Ovary (tissue), 9 donors: ENCODE measurements around the gene ACSM3. TPM values are rescaled to one million over a fixed set of nuclear protein-coding genes. Genes with fewer than 3 reads are reported as not detected.

Experiments
- DNase-seq, 5 donors: peaks; one replicate each; pipeline ENCODE4 v3.0.0-alpha.2; 2019 to 2020
- H3K27ac ChIP-seq, 2 donors: fragments of 200-600 bp; one replicate each; pipeline versions ENCODE4 v1.5.1 to v1.8.0; 2019 to 2022
- H3K27me3 ChIP-seq: fragments of 200-600 bp; one replicate; pipeline ENCODE4 v1.8.0; 2022
- H3K36me3 ChIP-seq: fragments of 200-600 bp; sonication (generic); one replicate; pipeline ENCODE4 v1.5.1; 2019
- H3K4me1 ChIP-seq: one replicate; pipeline ENCODE4 v1.8.1; 2013; ENCODE audit warnings: mild to moderate bottlenecking, moderate library complexity; ENCODE audit not compliant: insufficient read depth
- H3K4me3 ChIP-seq: fragments of 200-600 bp; sonication (generic); one replicate; pipeline ENCODE4 v1.5.1; 2017
- H3K9me3 ChIP-seq, 2 donors: fragments of 200-600 bp in 1 of 2; sonication (generic) in 1 of 2; one replicate each; pipeline versions ENCODE4 v1.5.1 to v1.8.1; 2013 to 2019; ENCODE audit warnings: mild to moderate bottlenecking in 1 of 2, moderate library complexity in 1 of 2
- CTCF ChIP-seq, 3 donors: fragments of 450-650 bp in 2 of 3; fragments of 200-600 bp in 1 of 3; IDR thresholded peaks; one replicate each; pipeline versions ENCODE4 v1.5.1 to v1.8.0; 2016 to 2022; ENCODE audit warnings: antibody characterized with exemption in 3 of 3, mild to moderate bottlenecking in 1 of 3
- EP300 ChIP-seq: sonication (generic); formaldehyde crosslinking; IDR thresholded peaks from one replicate; pipeline ENCODE4 v1.6.1; 2017; ENCODE audit warnings: antibody characterized with exemption
- POLR2A ChIP-seq: fragments of 450-650 bp; IDR thresholded peaks from one replicate; pipeline ENCODE4 v1.6.1; 2017; ENCODE audit warnings: antibody characterized with exemption, mild to moderate bottlenecking, moderate library complexity
- WGBS, 3 donors: extraction: QIAGEN DNeasy Blood & Tissue Kit in 1 of 3; methylation state at CpG; one replicate each; pipeline versions ENCODE4 v1.1.5 to v1.1.7; 2013 to 2017; 5-methylcytosine and 5-hydroxymethylcytosine counted together
- intact Hi-C, 4 donors: fragments of 100-400 bp; cut with DNase I; formaldehyde crosslinking; loops; one replicate each; pipeline versions ENCODE4 v1.11.0 to v1.15.1; 2022 to 2023
- polyA plus RNA-seq, 2 donors: library from polyadenylated mRNA; stranded (reverse); fragments of 200-250 nt in 1 of 2; fragments of 350-450 nt in 1 of 2; fragmentation: Illumina TruSeq in 1 of 2; extraction: RNeasy Lipid Tissue Mini Kit (QIAGEN cat#74804) in 1 of 2; gene quantifications; one replicate each; pipeline ENCODE4 v1.2.3, GENCODE V29; 2013 to 2014
- total RNA-seq, 7 donors: library from RNA; depleted of rRNA in 2 of 7; stranded (reverse); fragments of >200 nt in 2 of 7; fragmentation: NEBNext Ultra II Directional in 3 of 7; extraction: Animal tissue kit (Norgen Biotek cat#: 25700) in 3 of 7; gene quantifications; one replicate each; pipeline versions ENCODE4 v1.1.0 to v1.2.4, GENCODE V29; 2016 to 2023
- donor health status: DM: no; HTN: no; CAD: no; lungs with moderate emphysema.
- donor health status: DM: no; HTN: no; CAD: no.
- donor health status: Bipolar disorder and iron deficiency.
- donor health status: DM: yes; HTN: yes; CAD: no.
- donor health status: DM: no; HTN: no; CAD: no.
- donor health status: DM: yes; HTN: yes; CAD: no.

The ACSM3 gene
- total and polyA plus RNA-seq, 9 donors: 97.1 to 481 (median 248) TPM

- intact Hi-C loops: no loop called here
- no peaks in the 10 kb centered on the region for H3K4me1 ChIP-seq
- 79 to 92% (median 92%) methylated on average over 5 of the region's 5 CpGs for WGBS, 3 donors
- TF ChIP-seq CTCF (IDR thresholded peaks at IDR 0.05): no peak
- no peak for TF ChIP-seq EP300
- no peak for TF ChIP-seq POLR2A
- no peak for DNase-seq
- no peaks in the 10 kb centered on the region for H3K36me3 ChIP-seq
- H3K27me3 ChIP-seq: no peaks in the 10 kb centered on the region
- H3K4me3 ChIP-seq: no peak overlapping the region
- no peaks in the 10 kb centered on the region for H3K9me3 ChIP-seq
- H3K27ac ChIP-seq: no peak overlapping the region
Observed at GRCh38 chr16:20791923-20792612, 28.3 kb downstream of the ACSM3 start.

- no peak for DNase-seq
- no peaks in the 10 kb centered on the region for H3K27me3 ChIP-seq
- TF ChIP-seq CTCF (IDR thresholded peaks at IDR 0.05) (no peak), POLR2A (no peak), EP300 (no peak)
- intact Hi-C loops: no loop called here
- no peak overlapping the region for H3K27ac ChIP-seq
- H3K36me3 ChIP-seq: no peaks in the 10 kb centered on the region
- H3K4me3 ChIP-seq: no peak overlapping the region
- no peaks in the 10 kb centered on the region for H3K4me1 ChIP-seq
- WGBS, 3 donors: 71 to 79% (median 76%) methylated on average over 2 of the region's 2 CpGs
- no peaks in the 10 kb centered on the region for H3K9me3 ChIP-seq
Observed at GRCh38 chr16:20798364-20798763, 34.5 kb downstream of the ACSM3 start.

- TF ChIP-seq CTCF (IDR thresholded peaks at IDR 0.05) (peak in 2 of 3 donors; percentile 14 to 37), EP300 (no peak)
- H3K9me3 ChIP-seq: no peaks in the 10 kb centered on the region
- WGBS, 3 donors: 47 to 53% (median 52%) methylated on average over 2 of the region's 2 CpGs
- no peak overlapping the region for H3K4me3 ChIP-seq
- DNase-seq: no peak
- no peak overlapping the region for H3K27ac ChIP-seq
- no peaks in the 10 kb centered on the region for H3K4me1 ChIP-seq
- no peaks in the 10 kb centered on the region for H3K36me3 ChIP-seq
- no peaks in the 10 kb centered on the region for H3K27me3 ChIP-seq
- intact Hi-C loops: no loop called here
Observed at GRCh38 chr16:20799599-20799998, 35.8 kb downstream of the ACSM3 start.

- no peaks in the 10 kb centered on the region for H3K27me3 ChIP-seq
- H3K4me3 ChIP-seq: no peak overlapping the region
- TF ChIP-seq POLR2A: no peak
- no peak for TF ChIP-seq EP300
- TF ChIP-seq CTCF (IDR thresholded peaks at IDR 0.05): no peak
- WGBS, 3 donors: 11 to 32% (median 12%) methylated on average over 1 of the region's 1 CpG
- no peaks in the 10 kb centered on the region for H3K9me3 ChIP-seq
- intact Hi-C loops: no loop called here
- H3K36me3 ChIP-seq: no peaks in the 10 kb centered on the region
- DNase-seq: no peak
- H3K4me1 ChIP-seq: no peaks in the 10 kb centered on the region
- H3K27ac ChIP-seq: no peak overlapping the region
Observed at GRCh38 chr16:20801278-20801677, 37.5 kb downstream of the ACSM3 start.
